ENCODE data around the gene ESYT3.

The ESYT3 gene

GRCh38 chr3:138394156-138394555 is 40.3 kb upstream of the ESYT3 start:
- TF ChIP-seq CTCF (IDR thresholded peaks at IDR 0.05; ENCODE audit: control extremely low read depth, extremely low read depth, low read depth, missing control alignments) = no peak
- CTCF ChIA-PET = interaction anchor here (1.3 kb wide), 1 partner anchor 66 kb away, joined by 3 read pairs; no protein-coding TSS in a partner anchor
- no peak for DNase-seq (ENCODE audit: extremely low spot score)
- POLR2A ChIA-PET = no interaction called here

- DNase-seq (ENCODE audit: extremely low spot score) = no peak
- TF ChIP-seq CTCF (IDR thresholded peaks at IDR 0.05; ENCODE audit: control extremely low read depth, extremely low read depth, low read depth, missing control alignments) = no peak
- CTCF ChIA-PET = interaction anchor here (1.3 kb wide), 1 partner anchor 66 kb away, joined by 3 read pairs; no protein-coding TSS in a partner anchor
- POLR2A ChIA-PET = no interaction called here
Observed at GRCh38 chr3:138394686-138395085, 39.7 kb upstream of the ESYT3 start.

- CTCF ChIA-PET = interaction anchor here (0.9 to 2.4 kb wide), 4 partner anchors 12 to 527 kb away, joined by 3 to 12 read pairs (median 4); no protein-coding TSS in a partner anchor
Observed at GRCh38 chr3:138395865-138396751, 38.3 kb upstream of the ESYT3 start.

GRCh38 chr3:138396752-138397410 is 37.5 kb upstream of the ESYT3 start:
- no peak for DNase-seq (ENCODE audit: extremely low spot score)
- CTCF ChIA-PET = interaction anchor here (0.5 to 2.4 kb wide), 6 partner anchors 12 to 1224 kb away, joined by 3 to 12 read pairs (median 4); no protein-coding TSS in a partner anchor
- POLR2A ChIA-PET = no interaction called here
- TF ChIP-seq CTCF (IDR thresholded peaks at IDR 0.05; ENCODE audit: control extremely low read depth, extremely low read depth, low read depth, missing control alignments) = no peak

More at GRCh38 chr3:138395865-138396751, 38.3 kb upstream of the ESYT3 start:
- DNase-seq (ENCODE audit: extremely low spot score) = no peak
- POLR2A ChIA-PET = no interaction called here
- no peak for TF ChIP-seq CTCF (IDR thresholded peaks at IDR 0.05; ENCODE audit: control extremely low read depth, extremely low read depth, low read depth, missing control alignments)

GRCh38 chr3:138397983-138398382 is 36.4 kb upstream of the ESYT3 start:
- ChIA-PET CTCF (interaction anchor here (1.2 to 2.4 kb wide), 2 partner anchors 19 to 216 kb away, joined by 3 to 12 read pairs; no protein-coding TSS in a partner anchor), POLR2A (no interaction called here)
- no peak for TF ChIP-seq CTCF (IDR thresholded peaks at IDR 0.05; ENCODE audit: control extremely low read depth, extremely low read depth, low read depth, missing control alignments)
- DNase-seq (ENCODE audit: extremely low spot score) = no peak

- POLR2A ChIA-PET = no interaction called here
- DNase-seq (ENCODE audit: extremely low spot score) = no peak
- CTCF ChIA-PET = interaction anchor here (1.0 to 1.3 kb wide), 2 partner anchors 9 to 18 kb away, joined by 3 to 6 read pairs; no protein-coding TSS in a partner anchor
- TF ChIP-seq CTCF (IDR thresholded peaks at IDR 0.05; ENCODE audit: control extremely low read depth, extremely low read depth, low read depth, missing control alignments) = no peak
Observed at GRCh38 chr3:138398791-138399575, 35.4 kb upstream of the ESYT3 start.

All from GM10248 (cell line).